K562 (cell line): ENCODE measurements around the gene PSMB8. TPM values are rescaled to one million over a fixed set of nuclear protein-coding genes. Genes with fewer than 3 reads are reported as not detected.

ENCODE experiments used
- ATAC-seq: fragments of 200-7000 bp; cut with Tn5 transposase; 3 replicates; pipeline ENCODE4 v1.9.1; 2020; ENCODE audit warnings: moderate library complexity
- BruUV-seq: library from RNA; stranded (reverse); fragments of 400-500 nt; replicated peaks from 2 replicates; lab custom pipeline; 2021; lab: Mats Ljungman, UMichigan
- CTCF ChIA-PET: fragments of 300-600 bp; formaldehyde crosslinking; extraction: SDS; loops from one replicate; lab custom pipeline; 2021; ENCODE audit warnings: low intra/inter-chr PET ratio; lab: Yijun Ruan, JAX
- POLR2A ChIA-PET: fragments of 300-600, 350-650 bp; sonication (Branson Sonifier 250); formaldehyde crosslinking; extraction: SDS; loops from one replicate; lab custom pipeline; 2021; ENCODE audit warnings: antibody characterized with exemption, inconsistent platforms; lab: Yijun Ruan, JAX
- DNase-seq, 4 experiments: peaks; one replicate each; pipeline versions ENCODE4 v3.0.0 to v3.0.0-alpha.2; 2011 to 2018; ENCODE audit warnings: low spot score in 3 of 4, mixed read lengths in 3 of 4; ENCODE audit errors: extremely low read depth in 1 of 4
- FAIRE-seq: peaks from 2 replicates; lab custom pipeline; 2011; peaks lifted over from hg19 to GRCh38; lab: Jason Lieb, UNC
- H2AFZ ChIP-seq: 2 replicates; pipeline ENCODE4 v1.6.0; 2011; ENCODE audit warnings: low read depth, low read length, control low read depth, inconsistent platforms
- H3K27ac ChIP-seq: fragments of 200-600 bp; 3 replicates; pipeline ENCODE4 v1.8.0; 2011; ENCODE audit warnings: low read depth, mild to moderate bottlenecking, control low read depth, inconsistent platforms, low read length, moderate library complexity, mixed read lengths; ENCODE audit errors: extremely low read depth
- H3K27me3 ChIP-seq, 2 experiments: fragments of 300-600 bp in 1 of 2; 2 replicates in 1 of 2; 3 replicates in 1 of 2; pipeline versions ENCODE4 v1.6.0 to v1.8.0; 2011; ENCODE audit warnings: inconsistent platforms in 2 of 2, low read length in 2 of 2, mild to moderate bottlenecking in 1 of 2, mixed read lengths in 1 of 2, moderate library complexity in 1 of 2; ENCODE audit not compliant: control insufficient read depth in 2 of 2, insufficient read depth in 2 of 2
- H3K36me3 ChIP-seq: fragments of 300-600 bp; 3 replicates; pipeline ENCODE4 v1.8.0; 2011; ENCODE audit warnings: mild to moderate bottlenecking, low read length, inconsistent platforms; ENCODE audit not compliant: control insufficient read depth, insufficient read depth
- H3K4me1 ChIP-seq, 2 experiments: fragments of 200-600 bp in 1 of 2; replicated peaks in 1 of 2; 2 replicates in 1 of 2; 3 replicates in 1 of 2; pipeline versions ENCODE4 v1.5.1 to v1.8.0; 2011; ENCODE audit warnings: inconsistent platforms in 2 of 2, low read length in 2 of 2, mild to moderate bottlenecking in 1 of 2, mixed read lengths in 1 of 2, moderate library complexity in 1 of 2; ENCODE audit not compliant: control insufficient read depth in 2 of 2, insufficient read depth in 2 of 2
- H3K4me2 ChIP-seq: 2 replicates; pipeline ENCODE4 v1.6.1; 2011; ENCODE audit warnings: low read length, control low read depth, inconsistent platforms, mixed read lengths; ENCODE audit not compliant: insufficient read depth
- H3K4me3 ChIP-seq: fragments of 200-600 bp; sonication (generic), shearing (Covaris generic); 2 replicates; pipeline ENCODE4 v1.5.1; 2016; ENCODE audit warnings: control low read depth, inconsistent platforms
- H3K79me2 ChIP-seq: fragments of 200-600 bp; 3 replicates; pipeline ENCODE4 v1.8.0; 2011; ENCODE audit warnings: low read length, inconsistent platforms; ENCODE audit not compliant: control insufficient read depth, insufficient read depth
- H3K9ac ChIP-seq, 2 experiments: 2 replicates each; pipeline versions ENCODE4 v1.6.0 to v1.6.1; 2011; ENCODE audit warnings: low read depth in 2 of 2, low read length in 2 of 2, control low read depth in 1 of 2, inconsistent platforms in 1 of 2, mild to moderate bottlenecking in 1 of 2, mixed read lengths in 1 of 2; ENCODE audit not compliant: insufficient read depth in 1 of 2
- H3K9me1 ChIP-seq: one replicate; pipeline ENCODE4 v1.6.0; 2011; ENCODE audit warnings: inconsistent platforms, mild to moderate bottlenecking, low read length, moderate library complexity; ENCODE audit not compliant: control insufficient read depth, insufficient read depth
- H3K9me3 ChIP-seq: replicated peaks from 2 replicates; pipeline ENCODE4 v1.5.1; 2011; ENCODE audit warnings: low read depth, low read length, inconsistent platforms; ENCODE audit not compliant: control insufficient read depth, insufficient read depth
- H4K20me1 ChIP-seq: replicated peaks from 2 replicates; pipeline ENCODE4 v1.6.1; 2011; ENCODE audit warnings: low read length, inconsistent platforms, mixed read lengths; ENCODE audit not compliant: control insufficient read depth, insufficient read depth
- ESRRB ChIP-seq: fragments of 250-450 bp; sonication (Bioruptor Pico); IDR thresholded peaks from 2 replicates; pipeline ENCODE4 v1.5.0; 2020; ENCODE audit warnings: mild to moderate bottlenecking, moderate library complexity, borderline replicate concordance
- FUS ChIP-seq: fragments of 200-400 bp; formaldehyde crosslinking; optimal IDR thresholded peaks from 2 replicates; pipeline ENCODE3; 2017; ENCODE audit warnings: low read depth, low read length
- HNRNPL ChIP-seq: fragments of 200-400 bp; formaldehyde crosslinking; IDR thresholded peaks from 2 replicates; pipeline ENCODE4 v1.6.1; 2017; ENCODE audit warnings: low read depth, mild to moderate bottlenecking, low read length
- MAFG ChIP-seq: fragments of 450-650 bp; conservative IDR thresholded peaks from 2 replicates; pipeline ENCODE4 v1.6.1; 2016; ENCODE audit warnings: missing genetic modification characterization, missing compliant biosample characterization
- PRPF4 ChIP-seq: fragments of 200-400 bp; formaldehyde crosslinking; IDR thresholded peaks from one replicate; pipeline ENCODE4 v1.6.1; 2017; ENCODE audit warnings: low read length, low read depth, mild to moderate bottlenecking; ENCODE audit not compliant: insufficient read depth, poor library complexity, severe bottlenecking
- SIX5 ChIP-seq, 2 experiments: IDR thresholded peaks; 2 replicates each; pipeline ENCODE4 v1.6.1; 2011; ENCODE audit warnings: low read length in 2 of 2, borderline replicate concordance in 1 of 2, low read depth in 1 of 2, mild to moderate bottlenecking in 1 of 2, moderate library complexity in 1 of 2; ENCODE audit not compliant: insufficient read depth in 1 of 2
- SP2 ChIP-seq: IDR thresholded peaks from 2 replicates; pipeline ENCODE4 v1.6.1; 2011; ENCODE audit warnings: mild to moderate bottlenecking, low read depth, low read length, moderate library complexity; ENCODE audit not compliant: poor library complexity, severe bottlenecking; ENCODE audit errors: extremely low read depth
- ZNF311 ChIP-seq: fragments of 250-450 bp; sonication (Bioruptor Pico); IDR thresholded peaks from 2 replicates; pipeline ENCODE4 v1.4.0; 2020; ENCODE audit warnings: mild to moderate bottlenecking, moderate library complexity
- ZNF589 ChIP-seq: fragments of 200-800 bp; sonication (Bioruptor generic); IDR thresholded peaks from 2 replicates; pipeline ENCODE4 v1.6.1; 2016; ENCODE audit warnings: low read depth, missing genetic modification characterization, missing compliant biosample characterization
- WGBS: fragments of 100-300 bp; shearing (Covaris generic); methylation state at CpG from one replicate; pipeline ENCODE4 v1.1.6; 2016; ENCODE audit warnings: low coverage, mixed read lengths; ENCODE audit not compliant: insufficient coverage; ENCODE audit errors: missing lambda C conversion rate; 5-methylcytosine and 5-hydroxymethylcytosine counted together
- in situ Hi-C: fragments of 300-500 bp; cut with MboI; formaldehyde crosslinking; loops from 4 replicates; pipeline ENCODE4 v1.15.0; 2018; ENCODE audit warnings: inconsistent platforms, mixed read lengths
- intact Hi-C: fragments of 100-400 bp; cut with micrococcal nuclease; formaldehyde crosslinking; loops from 2 replicates; pipeline ENCODE4 v1.14.2; 2022
- polyA plus RNA-seq, 8 experiments: library from polyadenylated mRNA; depleted of rRNA in 4 of 8; stranded (reverse) in 5 of 8; unstranded in 3 of 8; fragments of >200 nt; fragmentation: Nextera tagmentation in 2 of 8; fragmentation: Illumina TruSeq in 1 of 8; extraction: Ambion mirVana in 2 of 8; extraction: Trizol in 1 of 8; gene quantifications; 2 replicates each; pipeline versions ENCODE4 v1.2.1 to v1.2.3, GENCODE V29; 2011 to 2014; ENCODE audit warnings: inconsistent platforms in 1 of 8, missing spikeins in 1 of 8
- total RNA-seq, 7 experiments: library from RNA; depleted of rRNA in 6 of 7; stranded (reverse); fragments of >200 nt in 6 of 7; fragmentation: Illumina TruSeq in 2 of 7; extraction: Trizol in 2 of 7; gene quantifications; 2 replicates each; pipeline versions ENCODE4 v1.2.1 to v1.2.3, GENCODE V29; 2011 to 2021; ENCODE audit warnings: low replicate concordance in 1 of 7
- TF ChIP-seq, protein P1 (sequence below): fragments of 450-650 bp; formaldehyde crosslinking; IDR thresholded peaks from 2 replicates; pipeline ENCODE4 v1.4.0; 2020; ENCODE audit warnings: mild to moderate bottlenecking, moderate library complexity
- TF ChIP-seq, protein P2 (sequence below): sonication (generic); formaldehyde crosslinking; IDR thresholded peaks from 2 replicates; pipeline ENCODE4 v1.8.1; 2023; ENCODE audit warnings: mild to moderate bottlenecking, missing genetic modification reagents
- TF ChIP-seq, protein P3 (sequence below): fragments of 450-650 bp; IDR thresholded peaks from 2 replicates; pipeline ENCODE4 v1.7.0; 2016; ENCODE audit warnings: borderline replicate concordance

PSMB8 gene
- total and polyA plus RNA-seq, 9 of the 15 experiments (the other 6 are each of a cell fraction or from before 2014, with no cell fraction given) = 0.71 to 4.0 (median 2.4) TPM

DNA sequence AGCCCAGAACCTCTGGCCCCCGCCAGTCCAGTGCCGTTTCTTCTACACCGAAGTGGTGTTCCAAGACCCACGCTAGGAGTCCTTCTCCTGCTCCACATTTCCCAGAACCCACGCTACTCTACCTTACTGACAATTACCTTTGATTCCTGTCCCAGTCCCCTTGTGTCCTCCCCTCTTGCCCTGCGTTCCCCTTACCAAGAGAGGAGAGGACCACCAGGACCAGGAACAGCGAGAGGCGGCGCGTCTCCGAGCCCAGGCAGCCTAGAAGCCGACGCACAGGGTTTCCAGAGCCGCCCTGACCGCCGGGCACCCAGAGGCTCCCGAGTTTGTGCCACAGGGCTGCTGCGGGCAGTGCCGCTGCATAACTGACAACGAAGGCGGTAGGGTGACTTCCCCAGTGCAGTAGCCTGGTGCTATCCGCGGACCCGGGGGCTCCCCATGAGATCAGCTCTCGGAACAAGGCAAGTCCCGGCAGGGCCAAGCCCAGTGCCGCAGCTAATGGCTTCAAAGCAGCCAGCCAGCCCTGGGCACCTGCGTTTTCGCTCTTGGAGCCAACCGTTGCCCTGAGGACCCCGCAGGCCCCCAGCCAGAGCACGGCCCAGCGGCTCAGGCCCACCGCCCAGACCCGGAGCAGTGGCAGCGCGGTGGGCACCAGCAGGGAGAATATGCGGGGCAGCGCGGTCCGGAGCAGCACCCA lies 9.1 kb upstream of the PSMB8 start:
- H3K4me3 ChIP-seq = peak overlapping the region; percentile 65
- no TSS peak for BruUV-seq
- ChIA-PET CTCF (interaction anchor here (0.9 to 2.1 kb wide), 7 partner anchors 8 to 20 kb away, joined by 3 to 27 read pairs (median 6); partner anchors contain the start of gene TAP2), POLR2A (interaction anchor here (0.6 to 7.5 kb wide), 11 partner anchors 7 to 1061 kb away, joined by 3 to 56 read pairs (median 5); partner anchors contain the start of gene TAP2)
- in situ Hi-C loops = no loop called here
- FAIRE-seq (no peak), DNase-seq (no peak), ATAC-seq (no peak)
- peaks cover 3% of the 10 kb centered on the region for H3K9me1 ChIP-seq
- peaks cover 8% of the 10 kb centered on the region; the same call in 1 of the 2 replicates for H4K20me1 ChIP-seq
- no peaks in the 10 kb centered on the region for H3K9me3 ChIP-seq
- peaks cover 17 to 51% of the 10 kb centered on the region in 2 experiments for H3K27me3 ChIP-seq
- H3K9ac ChIP-seq = peak overlapping the region; percentile 66 to 93
- H3K4me2 ChIP-seq = peak overlapping the region; percentile 91
- peak overlapping the region; percentile 99 for H2AFZ ChIP-seq
- no peaks in the 10 kb centered on the region for H3K79me2 ChIP-seq
- H3K27ac ChIP-seq = peak overlapping the region; percentile 61; the same call in 2 of the 3 replicates
- no peaks in the 10 kb centered on the region for H3K36me3 ChIP-seq
- WGBS = 50% methylated on average over 36 of the region's 41 CpGs
- intact Hi-C loops = loop anchor here (1.0 kb wide), 1 partner anchor 15 kb away; the partner anchor contains the start of gene TAP2
- H3K4me1 ChIP-seq = peaks cover 21 to 30% of the 10 kb centered on the region in 2 experiments
- TF ChIP-seq SIX5 (IDR thresholded peaks at IDR 0.05; ENCODE audit: borderline replicate concordance in 1 of 2, insufficient read depth in 1 of 2, low read depth in 1 of 2, low read length in 2 of 2) (no peak), PRPF4 (no peak), ZNF311 (CRISPR knock-in tag) (no peak), HNRNPL (peak; percentile 55; the same call in 1 of the 2 replicates), FUS (no peak), ZNF589 (CRISPR knock-in tag) (peak; percentile 60; the same call in 1 of the 2 replicates), SP2 (no peak), MAFG (tag) (no peak), ESRRB (CRISPR knock-in tag) (no peak)
- TF ChIP-seq, protein P1, sequence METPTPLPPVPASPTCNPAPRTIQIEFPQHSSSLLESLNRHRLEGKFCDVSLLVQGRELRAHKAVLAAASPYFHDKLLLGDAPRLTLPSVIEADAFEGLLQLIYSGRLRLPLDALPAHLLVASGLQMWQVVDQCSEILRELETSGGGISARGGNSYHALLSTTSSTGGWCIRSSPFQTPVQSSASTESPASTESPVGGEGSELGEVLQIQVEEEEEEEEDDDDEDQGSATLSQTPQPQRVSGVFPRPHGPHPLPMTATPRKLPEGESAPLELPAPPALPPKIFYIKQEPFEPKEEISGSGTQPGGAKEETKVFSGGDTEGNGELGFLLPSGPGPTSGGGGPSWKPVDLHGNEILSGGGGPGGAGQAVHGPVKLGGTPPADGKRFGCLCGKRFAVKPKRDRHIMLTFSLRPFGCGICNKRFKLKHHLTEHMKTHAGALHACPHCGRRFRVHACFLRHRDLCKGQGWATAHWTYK = no peak
- TF ChIP-seq, protein P2, sequence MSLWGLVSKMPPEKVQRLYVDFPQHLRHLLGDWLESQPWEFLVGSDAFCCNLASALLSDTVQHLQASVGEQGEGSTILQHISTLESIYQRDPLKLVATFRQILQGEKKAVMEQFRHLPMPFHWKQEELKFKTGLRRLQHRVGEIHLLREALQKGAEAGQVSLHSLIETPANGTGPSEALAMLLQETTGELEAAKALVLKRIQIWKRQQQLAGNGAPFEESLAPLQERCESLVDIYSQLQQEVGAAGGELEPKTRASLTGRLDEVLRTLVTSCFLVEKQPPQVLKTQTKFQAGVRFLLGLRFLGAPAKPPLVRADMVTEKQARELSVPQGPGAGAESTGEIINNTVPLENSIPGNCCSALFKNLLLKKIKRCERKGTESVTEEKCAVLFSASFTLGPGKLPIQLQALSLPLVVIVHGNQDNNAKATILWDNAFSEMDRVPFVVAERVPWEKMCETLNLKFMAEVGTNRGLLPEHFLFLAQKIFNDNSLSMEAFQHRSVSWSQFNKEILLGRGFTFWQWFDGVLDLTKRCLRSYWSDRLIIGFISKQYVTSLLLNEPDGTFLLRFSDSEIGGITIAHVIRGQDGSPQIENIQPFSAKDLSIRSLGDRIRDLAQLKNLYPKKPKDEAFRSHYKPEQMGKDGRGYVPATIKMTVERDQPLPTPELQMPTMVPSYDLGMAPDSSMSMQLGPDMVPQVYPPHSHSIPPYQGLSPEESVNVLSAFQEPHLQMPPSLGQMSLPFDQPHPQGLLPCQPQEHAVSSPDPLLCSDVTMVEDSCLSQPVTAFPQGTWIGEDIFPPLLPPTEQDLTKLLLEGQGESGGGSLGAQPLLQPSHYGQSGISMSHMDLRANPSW (CRISPR knock-in tag) = no peak
- TF ChIP-seq, protein P3, sequence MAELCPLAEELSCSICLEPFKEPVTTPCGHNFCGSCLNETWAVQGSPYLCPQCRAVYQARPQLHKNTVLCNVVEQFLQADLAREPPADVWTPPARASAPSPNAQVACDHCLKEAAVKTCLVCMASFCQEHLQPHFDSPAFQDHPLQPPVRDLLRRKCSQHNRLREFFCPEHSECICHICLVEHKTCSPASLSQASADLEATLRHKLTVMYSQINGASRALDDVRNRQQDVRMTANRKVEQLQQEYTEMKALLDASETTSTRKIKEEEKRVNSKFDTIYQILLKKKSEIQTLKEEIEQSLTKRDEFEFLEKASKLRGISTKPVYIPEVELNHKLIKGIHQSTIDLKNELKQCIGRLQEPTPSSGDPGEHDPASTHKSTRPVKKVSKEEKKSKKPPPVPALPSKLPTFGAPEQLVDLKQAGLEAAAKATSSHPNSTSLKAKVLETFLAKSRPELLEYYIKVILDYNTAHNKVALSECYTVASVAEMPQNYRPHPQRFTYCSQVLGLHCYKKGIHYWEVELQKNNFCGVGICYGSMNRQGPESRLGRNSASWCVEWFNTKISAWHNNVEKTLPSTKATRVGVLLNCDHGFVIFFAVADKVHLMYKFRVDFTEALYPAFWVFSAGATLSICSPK = no peak
